Kidney (tissue), 14 donors: ENCODE measurements around the gene SLC2A5. TPM values are rescaled to one million over a fixed set of nuclear protein-coding genes. Genes with fewer than 3 reads are reported as not detected.

Experiments
- DNase-seq, 5 donors: peaks; one replicate each; pipeline ENCODE4 v3.0.0-alpha.2; 2013 to 2020
- FAIRE-seq: peaks from 2 replicates; lab custom pipeline; 2012; peaks lifted over from hg19 to GRCh38; lab: Jason Lieb, UNC
- H3K27ac ChIP-seq, 2 donors: one replicate each; pipeline ENCODE4 v1.7.0; 2013; ENCODE audit warnings: low read depth in 2 of 2, low read length in 2 of 2, inconsistent platforms in 1 of 2
- H3K27me3 ChIP-seq: one replicate; pipeline ENCODE4 v1.7.1; 2013; ENCODE audit warnings: low read length, inconsistent platforms; ENCODE audit not compliant: control insufficient read depth, insufficient read depth
- H3K36me3 ChIP-seq, 3 donors: one replicate each; pipeline versions ENCODE4 v1.7.0 to v1.7.1; 2013; ENCODE audit warnings: low read length in 3 of 3, control low read depth in 1 of 3, inconsistent platforms in 1 of 3; ENCODE audit not compliant: insufficient read depth in 3 of 3, control insufficient read depth in 2 of 3
- H3K4me1 ChIP-seq, 3 donors: one replicate each; pipeline versions ENCODE4 v1.7.0 to v1.7.1; 2013; ENCODE audit warnings: low read length in 3 of 3, inconsistent platforms in 1 of 3, low read depth in 1 of 3; ENCODE audit not compliant: control insufficient read depth in 2 of 3, insufficient read depth in 2 of 3
- H3K4me3 ChIP-seq, 3 donors: one replicate each; pipeline versions ENCODE4 v1.7.0 to v1.8.1; 2013; ENCODE audit warnings: low read length in 3 of 3, control low read depth in 1 of 3, inconsistent platforms in 1 of 3
- H3K9ac ChIP-seq, 3 donors: one replicate each; pipeline versions ENCODE4 v1.7.0 to v1.7.1; 2013; ENCODE audit warnings: low read length in 3 of 3, control low read depth in 1 of 3, inconsistent platforms in 1 of 3
- H3K9me3 ChIP-seq, 3 donors: one replicate each; pipeline versions ENCODE4 v1.7.0 to v1.7.1; 2013; ENCODE audit warnings: low read length in 3 of 3, control low read depth in 1 of 3, inconsistent platforms in 1 of 3; ENCODE audit not compliant: control insufficient read depth in 2 of 3, insufficient read depth in 1 of 3
- CTCF ChIP-seq: IDR thresholded peaks from 3 replicates; pipeline ENCODE4 v1.5.1; 2012; ENCODE audit warnings: mild to moderate bottlenecking, moderate library complexity, borderline replicate concordance; ENCODE audit not compliant: insufficient read depth; ENCODE audit errors: extremely low read depth
- intact Hi-C: fragments of 100-400 bp; cut with DNase I; formaldehyde crosslinking; loops from one replicate; pipeline ENCODE4 v1.11.1; 2022
- polyA plus RNA-seq: library from polyadenylated mRNA; stranded (reverse); fragments of 350-450 nt; fragmentation: Illumina TruSeq; extraction: RNeasy Lipid Tissue Mini Kit (QIAGEN cat#74804); gene quantifications from one replicate; pipeline ENCODE4 v1.2.3, GENCODE V29; 2014; ENCODE audit warnings: low read depth, low replicate concordance; ENCODE audit not compliant: insufficient read depth
- total RNA-seq: library from RNA; stranded (reverse); fragmentation: NEBNext Ultra II Directional; extraction: Animal tissue kit (Norgen Biotek cat#: 25700); gene quantifications from one replicate; pipeline ENCODE4 v1.2.1, GENCODE V29; 2021
- donor health status: control.
- donor health status: control.
- donor health status: control.
- donor health status: control.
- donor health status: control.
- donor health status: DM: yes; HTN: yes; CAD: no.
- donor health status: Normal renal cell carcinoma (clear cell type).

The SLC2A5 gene
- total and polyA plus RNA-seq, 2 donors from 2014 or later, result 6.4 to 9.0 TPM

GRCh38 chr1:9050803-9051202 is 18.6 kb downstream of the SLC2A5 start:
- intact Hi-C loops, result no loop called here

GRCh38 chr1:9048551-9048950 is 20.9 kb downstream of the SLC2A5 start:
- no peak for TF ChIP-seq CTCF
- intact Hi-C loops, result no loop called here
- Histone ChIP-seq H3K27ac (no peak overlapping the region), H3K4me1 (no peaks in the 10 kb centered on the region), H3K9me3 (no peaks in the 10 kb centered on the region), H3K27me3 (no peaks in the 10 kb centered on the region), H3K36me3 (no peaks in the 10 kb centered on the region), H3K9ac (no peak overlapping the region), H3K4me3 (no peak overlapping the region)
- DNase-seq, result no peak
- FAIRE-seq, result no peak

More at GRCh38 chr1:9050803-9051202, 18.6 kb downstream of the SLC2A5 start:
- no peak for DNase-seq
- FAIRE-seq, result no peak
- H3K4me3 ChIP-seq, result no peak overlapping the region
- H3K36me3 ChIP-seq, result no peaks in the 10 kb centered on the region
- H3K27me3 ChIP-seq, result no peaks in the 10 kb centered on the region
- no peak overlapping the region for H3K27ac ChIP-seq
- no peak overlapping the region for H3K9ac ChIP-seq
- no peaks in the 10 kb centered on the region for H3K4me1 ChIP-seq
- H3K9me3 ChIP-seq, result no peaks in the 10 kb centered on the region
- TF ChIP-seq CTCF, result no peak

GRCh38 chr1:9047019-9047418 is 22.4 kb downstream of the SLC2A5 start:
- Histone ChIP-seq H3K36me3 (no peaks in the 10 kb centered on the region), H3K9ac (no peak overlapping the region), H3K27me3 (no peaks in the 10 kb centered on the region), H3K27ac (no peak overlapping the region), H3K4me3 (no peak overlapping the region), H3K9me3 (no peaks in the 10 kb centered on the region), H3K4me1 (no peaks in the 10 kb centered on the region)
- no peak for DNase-seq
- no peak for TF ChIP-seq CTCF
- FAIRE-seq, result no peak
- intact Hi-C loops, result no loop called here

GRCh38 chr1:9045861-9046510 is 23.4 kb downstream of the SLC2A5 start:
- intact Hi-C loops, result no loop called here
- Histone ChIP-seq H3K4me1 (no peaks in the 10 kb centered on the region), H3K27ac (no peak overlapping the region), H3K9me3 (no peaks in the 10 kb centered on the region), H3K27me3 (no peaks in the 10 kb centered on the region), H3K9ac (no peak overlapping the region), H3K36me3 (no peaks in the 10 kb centered on the region), H3K4me3 (no peak overlapping the region)
- FAIRE-seq (no peak), DNase-seq (no peak)
- TF ChIP-seq CTCF, result no peak
